ENCODE measurements around the gene ALOX12. TPM values are rescaled to one million over a fixed set of nuclear protein-coding genes. Genes with fewer than 3 reads are reported as not detected.
A peak's percentile ranks its signal among the peaks of the same experiment; 100 is the strongest.

ALOX12 gene
- total RNA-seq, 1 donor: not detected

DNA sequence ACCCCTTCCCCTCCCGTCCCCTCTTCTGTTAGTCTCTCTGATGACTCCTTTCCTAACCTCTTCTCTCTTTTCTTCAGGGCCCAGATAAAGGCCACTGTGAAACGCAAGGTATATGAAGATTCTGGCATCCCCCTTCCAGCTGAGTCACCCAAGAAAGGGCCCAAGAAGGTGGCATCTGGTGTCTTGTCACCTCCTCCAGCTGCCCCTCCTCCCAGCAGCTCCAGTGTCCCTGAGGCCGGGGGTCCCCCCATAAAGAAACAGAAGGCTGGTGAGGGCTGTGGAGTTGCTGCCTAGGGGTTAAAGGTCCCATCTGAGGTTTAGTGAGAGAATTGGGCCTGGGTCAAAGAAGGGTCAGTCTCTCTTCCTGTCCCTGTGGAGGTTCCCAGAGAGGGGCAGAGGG lies 20.6 kb downstream of the ALOX12 start:
- Histone ChIP-seq H3K4me1 (ENCODE audit: insufficient read depth, low read length) (peaks cover 55% of the 10 kb centered on the region), H3K9me3 (ENCODE audit: low read depth, low read length) (no peaks in the 10 kb centered on the region), H3K79me2 (ENCODE audit: insufficient read depth, low read length) (peaks cover 40% of the 10 kb centered on the region), H3K4me2 (ENCODE audit: insufficient read depth, low read length) (no peak overlapping the region), H3K36me3 (ENCODE audit: insufficient read depth, low read length) (peaks cover 11% of the 10 kb centered on the region), H3K4me3 (ENCODE audit: insufficient read depth, low read length) (no peak overlapping the region), H2AFZ (ENCODE audit: low read length) (no peak overlapping the region), H3K27me3 (ENCODE audit: insufficient read depth, low read length) (no peaks in the 10 kb centered on the region), H3K27ac (ENCODE audit: low read depth, low read length) (no peak overlapping the region), H4K20me1 (ENCODE audit: insufficient read depth, low read length) (no peaks in the 10 kb centered on the region)
- DNase-seq (ENCODE audit: insufficient read length, low spot score, missing footprints): no peak
- TF ChIP-seq, protein P1, sequence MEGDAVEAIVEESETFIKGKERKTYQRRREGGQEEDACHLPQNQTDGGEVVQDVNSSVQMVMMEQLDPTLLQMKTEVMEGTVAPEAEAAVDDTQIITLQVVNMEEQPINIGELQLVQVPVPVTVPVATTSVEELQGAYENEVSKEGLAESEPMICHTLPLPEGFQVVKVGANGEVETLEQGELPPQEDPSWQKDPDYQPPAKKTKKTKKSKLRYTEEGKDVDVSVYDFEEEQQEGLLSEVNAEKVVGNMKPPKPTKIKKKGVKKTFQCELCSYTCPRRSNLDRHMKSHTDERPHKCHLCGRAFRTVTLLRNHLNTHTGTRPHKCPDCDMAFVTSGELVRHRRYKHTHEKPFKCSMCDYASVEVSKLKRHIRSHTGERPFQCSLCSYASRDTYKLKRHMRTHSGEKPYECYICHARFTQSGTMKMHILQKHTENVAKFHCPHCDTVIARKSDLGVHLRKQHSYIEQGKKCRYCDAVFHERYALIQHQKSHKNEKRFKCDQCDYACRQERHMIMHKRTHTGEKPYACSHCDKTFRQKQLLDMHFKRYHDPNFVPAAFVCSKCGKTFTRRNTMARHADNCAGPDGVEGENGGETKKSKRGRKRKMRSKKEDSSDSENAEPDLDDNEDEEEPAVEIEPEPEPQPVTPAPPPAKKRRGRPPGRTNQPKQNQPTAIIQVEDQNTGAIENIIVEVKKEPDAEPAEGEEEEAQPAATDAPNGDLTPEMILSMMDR (IDR thresholded peaks at IDR 0.05; ENCODE audit: extremely low read depth, low read depth, low read length): no peak

DNA sequence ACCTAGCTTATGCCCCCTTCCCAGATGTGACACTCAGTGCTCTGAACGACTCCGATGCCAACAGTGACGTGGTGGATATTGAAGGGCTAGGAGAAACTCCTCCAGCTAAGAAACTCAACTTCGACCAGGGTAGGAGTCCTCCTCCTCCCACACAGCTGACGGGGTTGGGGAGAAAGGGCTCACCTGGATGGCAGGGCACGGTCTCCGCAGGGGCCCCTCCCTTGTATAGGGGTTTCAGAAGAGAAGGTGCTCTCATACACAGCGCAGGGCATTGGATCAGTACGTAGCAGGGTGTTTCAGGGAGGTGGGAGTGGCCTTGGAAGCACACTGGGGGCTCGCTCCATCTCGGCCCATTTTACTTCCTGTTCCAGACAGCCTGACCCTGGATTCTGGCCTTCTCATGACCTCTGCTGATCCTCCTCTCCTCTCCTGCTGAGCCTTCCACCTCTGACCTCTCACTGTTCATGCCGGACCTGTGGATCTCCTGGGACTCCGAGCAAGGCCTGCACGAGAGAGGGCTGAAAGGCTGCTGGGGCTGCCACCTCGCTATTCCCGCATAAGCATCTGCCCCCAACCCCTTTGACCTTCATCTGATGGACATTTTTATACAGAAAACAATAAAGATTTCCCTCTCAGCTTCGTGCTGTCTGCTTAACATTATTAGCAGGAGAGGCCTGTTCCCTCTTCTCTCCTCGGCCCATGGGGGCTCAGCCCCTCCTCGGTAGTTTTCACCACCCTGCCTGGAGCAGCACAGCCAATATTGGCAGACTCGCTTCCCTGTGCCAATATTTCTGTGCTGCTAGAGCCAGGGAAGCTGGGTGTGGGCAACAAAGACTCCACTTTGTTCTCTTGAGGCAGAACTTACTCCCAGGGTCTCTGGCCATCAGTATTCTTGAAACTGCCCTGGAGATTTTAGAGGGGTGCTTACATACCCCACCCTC lies 21.3 kb downstream of the ALOX12 start:
- Histone ChIP-seq H3K4me2 (ENCODE audit: insufficient read depth, low read length) (no peak overlapping the region), H3K4me1 (ENCODE audit: insufficient read depth, low read length) (peaks cover 57% of the 10 kb centered on the region), H4K20me1 (ENCODE audit: insufficient read depth, low read length) (no peaks in the 10 kb centered on the region)

DNA sequence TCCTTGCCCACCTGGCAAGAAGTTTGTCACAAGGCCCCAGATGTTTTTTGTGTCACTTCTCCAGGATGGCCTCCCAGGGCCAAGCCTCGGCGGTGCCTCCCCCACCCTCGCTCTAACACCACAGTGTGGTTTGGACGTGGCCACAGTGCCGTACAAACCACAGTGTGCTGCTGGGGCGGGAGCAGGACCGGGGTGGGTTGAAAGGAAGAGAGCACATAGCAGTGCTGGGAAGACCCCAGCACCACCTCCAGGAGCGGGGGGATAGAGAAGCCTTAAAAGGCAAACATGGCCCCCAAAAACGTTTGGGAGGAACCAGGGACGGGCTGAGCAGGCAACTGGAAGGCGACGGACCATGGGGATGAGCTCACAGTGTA lies 22.0 kb downstream of the ALOX12 start:
- Histone ChIP-seq H4K20me1 (ENCODE audit: insufficient read depth, low read length) (no peaks in the 10 kb centered on the region), H3K27me3 (ENCODE audit: insufficient read depth, low read length) (no peaks in the 10 kb centered on the region), H3K4me2 (ENCODE audit: insufficient read depth, low read length) (no peak overlapping the region), H3K79me2 (ENCODE audit: insufficient read depth, low read length) (peaks cover 28% of the 10 kb centered on the region), H3K4me1 (ENCODE audit: insufficient read depth, low read length) (peaks cover 59% of the 10 kb centered on the region), H3K4me3 (ENCODE audit: insufficient read depth, low read length) (no peak overlapping the region), H3K9me3 (ENCODE audit: low read depth, low read length) (no peaks in the 10 kb centered on the region), H2AFZ (ENCODE audit: low read length) (peak overlapping the region; percentile 50), H3K36me3 (ENCODE audit: insufficient read depth, low read length) (peaks cover 11% of the 10 kb centered on the region), H3K27ac (ENCODE audit: low read depth, low read length) (peak overlapping the region; percentile 79)
- DNase-seq (ENCODE audit: insufficient read length, low spot score, missing footprints): no peak
- TF ChIP-seq, protein P1 (IDR thresholded peaks at IDR 0.05; ENCODE audit: extremely low read depth, low read depth, low read length): no peak

More for the DNA sequence above, 21.3 kb downstream of the ALOX12 start:
- no peak overlapping the region for H3K4me3 ChIP-seq (ENCODE audit: insufficient read depth, low read length)
- H2AFZ ChIP-seq (ENCODE audit: low read length): no peak overlapping the region
- H3K27ac ChIP-seq (ENCODE audit: low read depth, low read length): peak overlapping the region; percentile 79
- no peaks in the 10 kb centered on the region for H3K9me3 ChIP-seq (ENCODE audit: low read depth, low read length)
- peaks cover 11% of the 10 kb centered on the region for H3K36me3 ChIP-seq (ENCODE audit: insufficient read depth, low read length)
- H3K79me2 ChIP-seq (ENCODE audit: insufficient read depth, low read length): peaks cover 33% of the 10 kb centered on the region
- TF ChIP-seq, protein P1 (IDR thresholded peaks at IDR 0.05; ENCODE audit: extremely low read depth, low read depth, low read length): no peak
- DNase-seq (ENCODE audit: insufficient read length, low spot score, missing footprints): peak; percentile 56
- no peaks in the 10 kb centered on the region for H3K27me3 ChIP-seq (ENCODE audit: insufficient read depth, low read length)

DNA sequence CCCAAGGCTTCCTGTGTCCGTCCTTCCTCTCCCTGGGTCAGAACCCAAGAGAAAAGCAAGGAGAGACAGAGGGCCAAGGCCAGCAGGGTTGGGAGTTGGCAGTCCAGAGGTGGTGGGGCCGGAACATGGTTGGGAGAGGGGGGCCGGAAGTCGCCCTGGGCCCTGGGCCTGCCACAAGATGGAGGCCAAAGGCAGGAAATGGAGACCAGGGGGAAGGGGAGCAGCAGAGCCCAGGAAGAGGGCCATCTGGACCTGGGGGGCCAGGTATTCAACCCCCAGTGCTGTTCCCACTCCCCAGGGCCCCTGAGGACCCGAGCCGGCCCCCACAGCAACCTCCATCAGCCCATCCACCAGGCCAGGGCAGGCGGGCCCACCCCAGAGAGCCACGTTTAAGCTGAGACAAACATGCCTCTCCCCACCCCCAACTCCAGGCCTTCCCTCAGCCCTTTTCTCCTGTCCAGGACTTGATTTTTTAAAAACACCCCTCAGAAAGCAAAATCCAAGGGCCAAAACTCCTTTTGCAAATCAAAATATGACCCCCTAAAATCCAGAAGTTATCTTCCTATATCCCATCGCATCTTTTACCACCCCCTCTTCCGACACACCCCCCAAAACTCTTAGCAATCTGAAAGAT lies 22.6 kb downstream of the ALOX12 start:
- peak overlapping the region; percentile 84 for H3K4me2 ChIP-seq (ENCODE audit: insufficient read depth, low read length)
- no peaks in the 10 kb centered on the region for H3K9me3 ChIP-seq (ENCODE audit: low read depth, low read length)
- peaks cover 4% of the 10 kb centered on the region for H3K27me3 ChIP-seq (ENCODE audit: insufficient read depth, low read length)
- TF ChIP-seq, protein P1 (IDR thresholded peaks at IDR 0.05; ENCODE audit: extremely low read depth, low read depth, low read length): no peak
- H3K36me3 ChIP-seq (ENCODE audit: insufficient read depth, low read length): peaks cover 11% of the 10 kb centered on the region
- peaks cover 61% of the 10 kb centered on the region for H3K4me1 ChIP-seq (ENCODE audit: insufficient read depth, low read length)
- DNase-seq (ENCODE audit: insufficient read length, low spot score, missing footprints): peak; percentile 69
- H2AFZ ChIP-seq (ENCODE audit: low read length): peak overlapping the region; percentile 97
- H3K79me2 ChIP-seq (ENCODE audit: insufficient read depth, low read length): peaks cover 21% of the 10 kb centered on the region
- H3K27ac ChIP-seq (ENCODE audit: low read depth, low read length): peak overlapping the region; percentile 79
- peak overlapping the region; percentile 79 for H3K4me3 ChIP-seq (ENCODE audit: insufficient read depth, low read length)
- H4K20me1 ChIP-seq (ENCODE audit: insufficient read depth, low read length): no peaks in the 10 kb centered on the region
